ENCODE data around the gene ANTXR1.

- TF ChIP-seq RARB (CRISPR knock-in tag; IDR thresholded peaks at IDR 0.05) (no peak), SNAI2 (CRISPR knock-in tag; IDR thresholded peaks at IDR 0.05) (no peak), ZFP3 (CRISPR knock-in tag; IDR thresholded peaks at IDR 0.05) (no peak), PATZ1 (CRISPR knock-in tag; IDR thresholded peaks at IDR 0.05; ENCODE audit: borderline replicate concordance) (no peak), CSRNP3 (CRISPR knock-in tag; IDR thresholded peaks at IDR 0.05) (no peak), ZNF8 (CRISPR knock-in tag; IDR thresholded peaks at IDR 0.05) (no peak), ISL1 (CRISPR knock-in tag; IDR thresholded peaks at IDR 0.05) (no peak), CREB5 (CRISPR knock-in tag; IDR thresholded peaks at IDR 0.05; ENCODE audit: low read depth) (no peak), POU6F1 (CRISPR knock-in tag; IDR thresholded peaks at IDR 0.05; ENCODE audit: borderline replicate concordance, low read depth) (no peak), TSHZ2 (CRISPR knock-in tag; IDR thresholded peaks at IDR 0.05) (no peak), ARNTL (CRISPR knock-in tag; IDR thresholded peaks at IDR 0.05; ENCODE audit: borderline replicate concordance, low read depth) (no peak)
Measured at GRCh38 chr2:69123182-69123581, 110.2 kb downstream of the ANTXR1 start.
